OCI-LY7 (cell line): Measurements from ENCODE around the gene HRH2.

Source experiments
- EZH2phosphoT487 ChIP-seq: fragments of 200-600 bp; sonication (generic); IDR thresholded peaks from 2 replicates; pipeline ENCODE4 v1.6.1; 2018; ENCODE audit warnings: low read depth, borderline replicate concordance, mild to moderate bottlenecking, mixed run types, antibody characterized with exemption, low read length, moderate library complexity, mixed read lengths
- TF ChIP-seq, protein P1 (sequence below): fragments of 200-600 bp; sonication (generic); conservative IDR thresholded peaks from 2 replicates; pipeline ENCODE4 v1.5.1; 2014; ENCODE audit warnings: mild to moderate bottlenecking, antibody characterized with exemption, low read length, moderate library complexity, mixed read lengths

DNA sequence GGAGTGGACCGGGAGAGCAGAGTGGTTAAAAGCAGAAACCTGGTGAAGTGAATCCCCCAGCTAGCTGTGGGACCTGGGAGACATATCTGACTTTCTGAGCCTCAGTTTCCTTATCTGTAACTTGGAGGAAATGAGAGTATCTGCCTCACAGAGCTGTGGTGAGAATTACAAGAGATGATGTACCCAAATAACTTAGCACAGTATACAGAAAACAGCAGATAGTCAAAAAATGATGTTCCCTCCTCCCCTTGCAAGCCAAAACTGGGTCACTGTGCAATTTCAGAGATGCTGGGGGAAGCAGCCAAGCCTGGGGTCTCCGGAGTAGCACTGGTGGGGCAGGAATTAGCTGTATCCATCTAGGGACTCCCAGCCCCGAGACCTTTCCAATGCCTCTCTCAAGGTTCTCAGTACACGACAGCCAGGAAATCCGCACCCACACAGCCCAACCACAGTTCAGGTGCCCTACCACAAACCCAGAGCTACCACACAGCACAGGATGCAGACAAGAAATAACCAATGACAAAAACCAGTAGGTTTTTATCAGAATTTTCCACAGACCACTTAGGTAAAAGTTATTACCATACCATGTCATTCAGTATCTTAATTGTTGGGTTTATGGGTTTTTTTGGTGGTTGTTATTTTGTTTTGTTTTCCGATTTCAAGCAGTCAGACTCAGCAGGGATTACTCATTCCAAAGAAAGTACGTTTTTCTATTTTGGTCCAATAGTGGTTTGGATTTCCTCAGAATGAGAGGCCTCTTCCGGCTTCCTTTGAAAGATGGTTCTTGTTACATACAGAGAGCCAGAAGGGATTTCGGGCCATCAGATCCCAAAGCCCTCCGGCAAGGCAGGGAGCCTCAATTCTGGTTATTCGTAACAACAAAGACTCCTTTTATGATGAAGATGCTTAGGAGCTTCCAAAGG lies 4.9 kb upstream of the HRH2 start:
- TF ChIP-seq, protein P1, sequence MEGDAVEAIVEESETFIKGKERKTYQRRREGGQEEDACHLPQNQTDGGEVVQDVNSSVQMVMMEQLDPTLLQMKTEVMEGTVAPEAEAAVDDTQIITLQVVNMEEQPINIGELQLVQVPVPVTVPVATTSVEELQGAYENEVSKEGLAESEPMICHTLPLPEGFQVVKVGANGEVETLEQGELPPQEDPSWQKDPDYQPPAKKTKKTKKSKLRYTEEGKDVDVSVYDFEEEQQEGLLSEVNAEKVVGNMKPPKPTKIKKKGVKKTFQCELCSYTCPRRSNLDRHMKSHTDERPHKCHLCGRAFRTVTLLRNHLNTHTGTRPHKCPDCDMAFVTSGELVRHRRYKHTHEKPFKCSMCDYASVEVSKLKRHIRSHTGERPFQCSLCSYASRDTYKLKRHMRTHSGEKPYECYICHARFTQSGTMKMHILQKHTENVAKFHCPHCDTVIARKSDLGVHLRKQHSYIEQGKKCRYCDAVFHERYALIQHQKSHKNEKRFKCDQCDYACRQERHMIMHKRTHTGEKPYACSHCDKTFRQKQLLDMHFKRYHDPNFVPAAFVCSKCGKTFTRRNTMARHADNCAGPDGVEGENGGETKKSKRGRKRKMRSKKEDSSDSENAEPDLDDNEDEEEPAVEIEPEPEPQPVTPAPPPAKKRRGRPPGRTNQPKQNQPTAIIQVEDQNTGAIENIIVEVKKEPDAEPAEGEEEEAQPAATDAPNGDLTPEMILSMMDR = no peak
- TF ChIP-seq EZH2phosphoT487 = no peak
